ENCODE measurements around the gene ATXN2.

ATXN2 gene

GRCh38 chr12:111506260-111506659, 92.9 kb downstream of the ATXN2 start:
- no CpG with 5 or more reads among the region's 2 CpGs for WGBS
- DNase-seq = no peak

GRCh38 chr12:111505601-111506036, 93.5 kb downstream of the ATXN2 start:
- no CpG with 5 or more reads among the region's 1 CpG for WGBS

More at GRCh38 chr12:111506260-111506659, 92.9 kb downstream of the ATXN2 start:
- Histone ChIP-seq H2AK5ac (ENCODE audit: low read length, severe bottlenecking) (no peak overlapping the region), H2AFZ (ENCODE audit: low read depth, low read length) (no peak overlapping the region), H3K4me2 (ENCODE audit: low read length, poor library complexity, severe bottlenecking) (no peak overlapping the region), H3K14ac (ENCODE audit: low read length in 2 of 2) (no peak overlapping the region), H3K4me1 (ENCODE audit: control insufficient read depth, insufficient read depth, low read depth, low read length) (no peaks in the 10 kb centered on the region), H2BK5ac (ENCODE audit: low read depth, low read length, poor library complexity, severe bottlenecking) (no peak overlapping the region), H2BK120ac (ENCODE audit: low read depth, low read length) (no peak overlapping the region), H3K9me3 (ENCODE audit: control insufficient read depth, low read length) (no peaks in the 10 kb centered on the region), H3K9ac (ENCODE audit: low read length) (no peak overlapping the region), H3K27me3 (ENCODE audit: control insufficient read depth in 1 of 2, insufficient read depth in 1 of 2, low read length in 2 of 2) (no peaks in the 10 kb centered on the region), H2BK12ac (ENCODE audit: low read length in 2 of 2) (no peak overlapping the region), H3K27ac (ENCODE audit: low read length, poor library complexity, severe bottlenecking) (no peak overlapping the region), H4K8ac (ENCODE audit: low read length) (no peak overlapping the region), H3K4ac (ENCODE audit: low read depth in 1 of 2, low read length in 2 of 2) (no peak overlapping the region), H4K91ac (ENCODE audit: low read length) (no peak overlapping the region), H3K4me3 (ENCODE audit: insufficient read depth in 1 of 2, low read depth in 1 of 2, low read length in 2 of 2) (no peak overlapping the region), H3K36me3 (ENCODE audit: control insufficient read depth in 1 of 2, insufficient read depth in 2 of 2, low read depth in 1 of 2, low read length in 2 of 2) (peaks cover 20 to 82% of the 10 kb centered on the region in 2 experiments), H2BK15ac (ENCODE audit: low read depth, poor library complexity, severe bottlenecking) (no peak overlapping the region), H3K23ac (ENCODE audit: low read length in 2 of 2) (no peak overlapping the region), H3K79me1 (replicated peaks; ENCODE audit: low read length, poor library complexity, severe bottlenecking) (peaks cover 13% of the 10 kb centered on the region), H3K18ac (ENCODE audit: low read depth in 1 of 2, low read length in 2 of 2) (no peak overlapping the region)

DNA sequence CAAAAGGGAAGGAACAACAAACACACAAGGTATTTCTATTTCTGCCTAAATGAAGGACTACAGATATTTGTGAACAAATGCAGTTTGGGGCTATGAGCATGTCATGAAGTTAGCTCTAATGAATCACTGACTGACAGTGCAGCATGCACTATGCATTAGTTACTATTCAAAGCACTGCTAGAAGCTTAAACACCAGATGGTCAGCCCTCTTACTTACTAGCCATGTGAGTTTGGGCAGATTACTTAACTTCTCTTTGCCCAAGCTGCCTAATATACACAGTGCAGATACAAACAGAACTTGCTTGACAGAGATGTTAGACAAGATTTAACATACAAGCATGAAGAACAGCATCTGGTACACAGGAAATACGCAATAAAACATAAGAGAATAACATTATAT, 96.0 kb downstream of the ATXN2 start:
- Histone ChIP-seq H3K4me3 (ENCODE audit: insufficient read depth in 1 of 2, low read depth in 1 of 2, low read length in 2 of 2) (no peak overlapping the region), H3K9ac (ENCODE audit: low read length) (no peak overlapping the region), H3K36me3 (ENCODE audit: control insufficient read depth in 1 of 2, insufficient read depth in 2 of 2, low read depth in 1 of 2, low read length in 2 of 2) (peaks cover 23 to 76% of the 10 kb centered on the region in 2 experiments), H3K4me1 (ENCODE audit: control insufficient read depth, insufficient read depth, low read depth, low read length) (no peaks in the 10 kb centered on the region), H3K27me3 (ENCODE audit: control insufficient read depth in 1 of 2, insufficient read depth in 1 of 2, low read length in 2 of 2) (no peaks in the 10 kb centered on the region), H4K91ac (ENCODE audit: low read length) (no peak overlapping the region), H2BK15ac (ENCODE audit: low read depth, poor library complexity, severe bottlenecking) (no peak overlapping the region), H3K27ac (ENCODE audit: low read length, poor library complexity, severe bottlenecking) (no peak overlapping the region), H3K23ac (ENCODE audit: low read length in 2 of 2) (no peak overlapping the region), H2AFZ (ENCODE audit: low read depth, low read length) (no peak overlapping the region), H3K14ac (ENCODE audit: low read length in 2 of 2) (no peak overlapping the region), H2BK12ac (ENCODE audit: low read length in 2 of 2) (no peak overlapping the region), H2AK5ac (ENCODE audit: low read length, severe bottlenecking) (no peak overlapping the region), H2BK5ac (ENCODE audit: low read depth, low read length, poor library complexity, severe bottlenecking) (no peak overlapping the region), H3K79me1 (replicated peaks; ENCODE audit: low read length, poor library complexity, severe bottlenecking) (peaks cover 15% of the 10 kb centered on the region), H3K4ac (ENCODE audit: low read depth in 1 of 2, low read length in 2 of 2) (no peak overlapping the region), H3K18ac (ENCODE audit: low read depth in 1 of 2, low read length in 2 of 2) (no peak overlapping the region), H3K4me2 (ENCODE audit: low read length, poor library complexity, severe bottlenecking) (no peak overlapping the region), H2BK120ac (ENCODE audit: low read depth, low read length) (no peak overlapping the region), H3K9me3 (ENCODE audit: control insufficient read depth, low read length) (no peaks in the 10 kb centered on the region), H4K8ac (ENCODE audit: low read length) (no peak overlapping the region)
- DNase-seq = peak; percentile 79
- WGBS = no CpG with 5 or more reads among the region's 1 CpG

More at GRCh38 chr12:111505601-111506036, 93.5 kb downstream of the ATXN2 start:
- Histone ChIP-seq H3K18ac (ENCODE audit: low read depth in 1 of 2, low read length in 2 of 2) (no peak overlapping the region), H2BK15ac (ENCODE audit: low read depth, poor library complexity, severe bottlenecking) (no peak overlapping the region), H3K4ac (ENCODE audit: low read depth in 1 of 2, low read length in 2 of 2) (no peak overlapping the region), H2BK5ac (ENCODE audit: low read depth, low read length, poor library complexity, severe bottlenecking) (no peak overlapping the region), H2BK12ac (ENCODE audit: low read length in 2 of 2) (no peak overlapping the region), H3K14ac (ENCODE audit: low read length in 2 of 2) (no peak overlapping the region), H3K27me3 (ENCODE audit: control insufficient read depth in 1 of 2, insufficient read depth in 1 of 2, low read length in 2 of 2) (no peaks in the 10 kb centered on the region), H3K27ac (ENCODE audit: low read length, poor library complexity, severe bottlenecking) (no peak overlapping the region), H3K4me2 (ENCODE audit: low read length, poor library complexity, severe bottlenecking) (no peak overlapping the region), H4K8ac (ENCODE audit: low read length) (no peak overlapping the region), H2AFZ (ENCODE audit: low read depth, low read length) (no peak overlapping the region), H2BK120ac (ENCODE audit: low read depth, low read length) (no peak overlapping the region), H3K9ac (ENCODE audit: low read length) (no peak overlapping the region), H4K91ac (ENCODE audit: low read length) (no peak overlapping the region), H2AK5ac (ENCODE audit: low read length, severe bottlenecking) (no peak overlapping the region), H3K4me3 (ENCODE audit: insufficient read depth in 1 of 2, low read depth in 1 of 2, low read length in 2 of 2) (no peak overlapping the region), H3K23ac (ENCODE audit: low read length in 2 of 2) (no peak overlapping the region), H3K9me3 (ENCODE audit: control insufficient read depth, low read length) (no peaks in the 10 kb centered on the region), H3K36me3 (ENCODE audit: control insufficient read depth in 1 of 2, insufficient read depth in 2 of 2, low read depth in 1 of 2, low read length in 2 of 2) (peaks cover 20 to 82% of the 10 kb centered on the region in 2 experiments), H3K4me1 (ENCODE audit: control insufficient read depth, insufficient read depth, low read depth, low read length) (no peaks in the 10 kb centered on the region), H3K79me1 (replicated peaks; ENCODE audit: low read length, poor library complexity, severe bottlenecking) (peaks cover 14% of the 10 kb centered on the region)
- peak; percentile 29 for DNase-seq

DNA sequence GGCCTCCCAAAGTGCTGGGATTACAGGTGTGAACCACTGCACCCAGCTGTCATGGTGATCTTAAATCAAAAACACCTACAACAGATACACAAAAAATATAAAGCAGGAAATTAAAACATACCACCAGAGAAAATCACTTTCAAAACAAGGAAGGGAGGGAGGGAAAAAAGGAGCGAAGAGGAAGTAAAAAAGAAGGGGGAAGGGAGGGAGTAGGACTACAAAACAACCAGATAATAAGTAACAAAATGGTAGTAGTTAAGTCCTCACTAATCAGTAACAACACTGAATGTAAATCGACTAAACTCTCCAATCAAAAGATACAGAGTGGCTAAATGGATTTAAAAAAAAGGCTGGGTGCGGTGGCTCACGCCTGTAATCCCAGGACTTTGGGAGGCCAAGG, 104.4 kb downstream of the ATXN2 start:
- Histone ChIP-seq H3K4me3 (ENCODE audit: insufficient read depth in 1 of 2, low read depth in 1 of 2, low read length in 2 of 2) (no peak overlapping the region), H2BK120ac (ENCODE audit: low read depth, low read length) (no peak overlapping the region), H4K91ac (ENCODE audit: low read length) (no peak overlapping the region), H3K9ac (ENCODE audit: low read length) (no peak overlapping the region), H2AFZ (ENCODE audit: low read depth, low read length) (no peak overlapping the region), H3K36me3 (ENCODE audit: control insufficient read depth in 1 of 2, insufficient read depth in 2 of 2, low read depth in 1 of 2, low read length in 2 of 2) (peaks cover 34 to 86% of the 10 kb centered on the region in 2 experiments), H3K14ac (ENCODE audit: low read length in 2 of 2) (no peak overlapping the region), H3K18ac (ENCODE audit: low read depth in 1 of 2, low read length in 2 of 2) (no peak overlapping the region), H3K4me2 (ENCODE audit: low read length, poor library complexity, severe bottlenecking) (no peak overlapping the region), H2BK12ac (ENCODE audit: low read length in 2 of 2) (no peak overlapping the region), H3K27me3 (ENCODE audit: control insufficient read depth in 1 of 2, insufficient read depth in 1 of 2, low read length in 2 of 2) (no peaks in the 10 kb centered on the region), H4K8ac (ENCODE audit: low read length) (no peak overlapping the region), H3K23ac (ENCODE audit: low read length in 2 of 2) (no peak overlapping the region), H3K4me1 (ENCODE audit: control insufficient read depth, insufficient read depth, low read depth, low read length) (peaks cover 2% of the 10 kb centered on the region), H3K27ac (ENCODE audit: low read length, poor library complexity, severe bottlenecking) (no peak overlapping the region), H3K79me1 (replicated peaks; ENCODE audit: low read length, poor library complexity, severe bottlenecking) (peaks cover 19% of the 10 kb centered on the region), H2AK5ac (ENCODE audit: low read length, severe bottlenecking) (no peak overlapping the region), H2BK5ac (ENCODE audit: low read depth, low read length, poor library complexity, severe bottlenecking) (no peak overlapping the region), H3K9me3 (ENCODE audit: control insufficient read depth, low read length) (no peaks in the 10 kb centered on the region), H2BK15ac (ENCODE audit: low read depth, poor library complexity, severe bottlenecking) (no peak overlapping the region), H3K4ac (ENCODE audit: low read depth in 1 of 2, low read length in 2 of 2) (no peak overlapping the region)
- no peak for DNase-seq
- WGBS = 95% methylated on average over 3 of the region's 4 CpGs

Data from mesenchymal stem cell (in vitro differentiated cells and primary cell).